GM10266 (cell line): ENCODE results near the gene KRT33B.
"Not testable (repeated sequence)": the region's sequence is repeated elsewhere in the genome, so short reads cannot be mapped to it uniquely, and the experiment has no call there.

Experiments used
- DNase-seq: peaks from one replicate; pipeline ENCODE4 v3.0.0; 2012; ENCODE audit errors: extremely low spot score
- CTCF ChIP-seq: IDR thresholded peaks from 2 replicates; pipeline ENCODE4 v1.5.1; 2012; ENCODE audit warnings: mild to moderate bottlenecking, low read depth; ENCODE audit not compliant: control insufficient read depth, insufficient read depth; ENCODE audit errors: missing control alignments

Gene KRT33B

DNA sequence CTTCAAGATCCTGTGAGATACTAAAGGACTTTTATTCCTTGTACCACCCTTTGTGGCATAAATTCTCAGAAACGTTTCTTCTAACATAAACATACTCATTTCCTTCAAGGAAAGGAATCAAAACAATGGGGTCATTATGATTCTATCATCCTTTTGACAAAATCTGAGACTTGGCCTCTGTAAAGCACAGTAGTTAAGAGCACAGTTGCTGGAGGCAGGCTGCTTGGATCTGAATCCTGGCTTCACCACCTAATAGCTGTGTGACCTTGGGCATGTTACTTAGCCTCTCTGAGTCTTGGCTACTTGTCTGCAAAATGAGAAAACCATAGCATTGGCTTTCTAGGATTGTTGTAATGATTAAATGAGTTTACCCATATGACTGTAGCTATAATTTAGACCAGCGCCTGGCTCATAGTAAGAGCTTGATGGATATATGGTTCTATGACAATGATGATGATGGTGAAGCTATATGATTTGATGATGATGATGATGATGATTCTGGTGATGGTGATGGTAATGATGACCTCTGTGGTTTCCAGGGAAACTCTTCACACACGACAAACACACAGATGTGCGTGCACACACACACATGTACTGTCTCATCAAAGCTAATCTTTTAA is 33.9 kb upstream of the KRT33B start:
- DNase-seq = no peak
- TF ChIP-seq CTCF = no peak

GRCh38 chr17:41402161-41402560 is 32.5 kb upstream of the KRT33B start:
- TF ChIP-seq CTCF = no peak
- no peak for DNase-seq

DNA sequence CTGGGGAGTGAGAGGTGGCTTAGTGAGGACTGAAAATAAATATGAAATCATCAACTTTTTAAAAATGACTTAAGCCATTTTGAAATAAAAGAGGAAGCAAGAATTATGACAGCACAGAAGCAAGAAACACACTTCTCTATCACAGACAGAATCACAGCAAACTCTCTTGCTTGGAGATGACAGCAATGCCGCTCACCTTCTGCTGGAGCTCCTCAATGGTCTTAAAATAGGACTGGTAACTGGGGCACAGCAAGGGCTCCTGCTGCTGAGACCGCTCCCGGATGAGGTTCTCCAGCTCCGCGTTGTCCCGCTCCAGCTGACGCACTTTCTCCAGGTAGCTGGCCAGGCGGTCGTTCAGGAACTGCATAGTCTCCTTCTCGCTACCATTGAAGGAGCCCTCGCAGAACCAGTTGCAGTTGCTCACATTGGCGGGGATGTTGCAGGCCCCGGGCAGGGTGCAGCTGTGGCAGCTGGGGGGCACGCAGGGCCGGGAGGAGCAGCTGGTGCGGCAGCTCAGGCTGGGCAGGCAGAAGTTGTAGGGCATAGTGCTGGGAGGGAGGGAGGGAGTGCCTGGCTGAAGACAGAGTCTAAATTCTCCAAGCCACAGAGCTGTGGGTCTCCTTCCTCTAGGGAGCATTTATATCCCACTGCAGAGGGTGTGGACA is 27.5 kb upstream of the KRT33B start, which contains the start of gene KRT31:
Gene KRT31 (minus strand): TSS at position 613 of the 665 bp plus-strand sequence. CDS start 69 bp downstream, at position 544.
- no peak for DNase-seq
- no peak for TF ChIP-seq CTCF

GRCh38 chr17:41396340-41396739 is 26.7 kb upstream of the KRT33B start:
- TF ChIP-seq CTCF = no peak
- no peak for DNase-seq

GRCh38 chr17:41395611-41396010 is 26.0 kb upstream of the KRT33B start:
- no peak for DNase-seq
- TF ChIP-seq CTCF = no peak

DNA sequence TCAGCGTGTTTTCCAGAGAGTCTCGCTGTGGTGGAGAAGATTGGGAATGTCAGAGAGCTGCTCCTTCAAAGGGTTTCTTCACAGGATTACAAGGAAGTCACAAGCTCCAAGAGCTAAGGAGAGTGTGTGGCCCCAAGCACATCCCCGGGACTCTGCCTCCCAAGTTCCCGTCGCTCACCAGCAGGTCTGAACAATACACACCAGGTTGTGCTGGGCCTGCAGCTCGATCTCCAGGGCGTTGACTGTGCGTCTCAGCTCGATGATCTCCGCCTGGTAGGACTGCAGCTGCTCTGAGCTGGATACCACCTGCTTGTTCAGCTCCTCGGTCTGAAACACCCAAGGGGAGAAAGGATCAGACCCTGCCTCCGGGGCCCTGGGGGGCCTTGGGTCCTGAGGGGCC is 25.4 kb upstream of the KRT33B start:
- DNase-seq = not testable (repeated sequence)

DNA sequence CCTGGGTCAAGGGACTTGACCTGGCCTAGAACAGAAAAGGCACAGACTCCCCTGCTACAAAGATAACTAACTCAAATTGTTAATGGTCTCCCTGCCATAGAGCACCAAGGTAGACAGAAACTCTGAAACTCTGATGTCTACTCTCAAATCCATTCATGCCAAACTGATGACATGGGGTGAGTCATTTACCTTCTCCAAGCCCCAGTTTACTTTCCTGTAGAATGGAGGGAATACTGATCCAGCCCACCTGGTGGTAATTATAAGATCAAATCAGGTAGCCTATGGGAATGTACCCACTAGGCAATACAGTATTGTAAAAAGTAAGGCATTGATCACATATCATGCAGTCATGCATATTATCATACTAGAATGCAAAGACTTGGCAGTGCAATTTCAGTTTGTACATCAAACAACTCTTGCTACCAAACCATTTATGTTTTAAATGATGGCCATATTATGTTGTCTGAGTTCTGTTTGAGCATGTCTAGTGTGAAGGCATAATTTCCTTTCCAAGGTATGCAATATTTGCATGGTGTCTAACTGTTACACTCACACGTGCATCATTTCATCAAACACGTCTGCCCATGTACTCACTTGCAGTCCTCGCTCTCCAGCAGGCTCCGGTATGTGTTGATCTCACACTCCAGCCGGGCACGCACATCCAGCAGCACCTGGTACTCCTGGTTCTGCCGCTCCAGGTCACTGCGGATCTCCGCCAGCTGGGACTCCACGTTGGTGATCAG is 24.8 kb upstream of the KRT33B start:
- DNase-seq = no peak
- TF ChIP-seq CTCF = no peak
